ENCODE data around the gene ST8SIA1.

DNA sequence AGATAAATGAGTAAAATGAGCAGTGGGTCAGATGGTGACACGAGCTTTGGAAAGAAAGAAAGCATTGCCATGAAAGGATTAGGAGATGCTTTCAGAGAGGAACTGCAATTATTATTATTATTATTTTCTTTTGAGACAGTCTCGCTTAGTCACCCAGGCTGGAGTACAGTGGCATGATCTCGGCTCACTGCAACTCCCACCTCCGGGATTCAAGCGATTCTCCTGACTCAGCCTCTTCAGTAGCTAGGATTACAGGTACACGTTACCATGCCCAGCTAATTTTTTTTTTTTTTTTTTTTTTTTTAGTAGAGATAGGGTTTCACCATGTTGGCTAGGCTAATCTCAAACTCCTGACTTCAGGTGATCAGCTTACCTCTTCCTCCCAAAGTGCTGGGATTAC is 77.4 kb downstream of the ST8SIA1 start:
- TF ChIP-seq, protein P1, sequence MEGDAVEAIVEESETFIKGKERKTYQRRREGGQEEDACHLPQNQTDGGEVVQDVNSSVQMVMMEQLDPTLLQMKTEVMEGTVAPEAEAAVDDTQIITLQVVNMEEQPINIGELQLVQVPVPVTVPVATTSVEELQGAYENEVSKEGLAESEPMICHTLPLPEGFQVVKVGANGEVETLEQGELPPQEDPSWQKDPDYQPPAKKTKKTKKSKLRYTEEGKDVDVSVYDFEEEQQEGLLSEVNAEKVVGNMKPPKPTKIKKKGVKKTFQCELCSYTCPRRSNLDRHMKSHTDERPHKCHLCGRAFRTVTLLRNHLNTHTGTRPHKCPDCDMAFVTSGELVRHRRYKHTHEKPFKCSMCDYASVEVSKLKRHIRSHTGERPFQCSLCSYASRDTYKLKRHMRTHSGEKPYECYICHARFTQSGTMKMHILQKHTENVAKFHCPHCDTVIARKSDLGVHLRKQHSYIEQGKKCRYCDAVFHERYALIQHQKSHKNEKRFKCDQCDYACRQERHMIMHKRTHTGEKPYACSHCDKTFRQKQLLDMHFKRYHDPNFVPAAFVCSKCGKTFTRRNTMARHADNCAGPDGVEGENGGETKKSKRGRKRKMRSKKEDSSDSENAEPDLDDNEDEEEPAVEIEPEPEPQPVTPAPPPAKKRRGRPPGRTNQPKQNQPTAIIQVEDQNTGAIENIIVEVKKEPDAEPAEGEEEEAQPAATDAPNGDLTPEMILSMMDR (IDR thresholded peaks at IDR 0.05; ENCODE audit: insufficient read depth, low read length, poor library complexity, severe bottlenecking), result no peak
- TF ChIP-seq EZH2phosphoT487 (conservative IDR thresholded peaks at IDR 0.05; ENCODE audit: low read length), result no peak

All from SU-DHL-6 (cell line).